Vagina (tissue), 2 donors: ENCODE data around the gene MELTF.

Experiments used
- POLR2A ChIP-seq, 2 donors: fragments of 450-650 bp; IDR thresholded peaks; one replicate each; pipeline ENCODE4 v1.6.1; 2017; ENCODE audit warnings: antibody characterized with exemption in 2 of 2, mild to moderate bottlenecking in 2 of 2, moderate library complexity in 2 of 2
- POLR2AphosphoS5 ChIP-seq, 2 donors: sonication (generic); formaldehyde crosslinking; IDR thresholded peaks; one replicate each; pipeline ENCODE4 v1.9.0; 2017; ENCODE audit warnings: antibody characterized with exemption in 2 of 2, mild to moderate bottlenecking in 2 of 2, low read depth in 1 of 2; ENCODE audit not compliant: insufficient read depth in 1 of 2
- TF ChIP-seq, protein P1 (sequence below), 3 experiments: fragments of 450-650 bp in 2 of 3; fragments of 200-600 bp in 1 of 3; sonication (generic) in 1 of 3; IDR thresholded peaks; one replicate each; pipeline ENCODE4 v1.5.1; 2017 to 2019; ENCODE audit warnings: antibody characterized with exemption in 3 of 3, mild to moderate bottlenecking in 2 of 3, moderate library complexity in 2 of 3

DNA sequence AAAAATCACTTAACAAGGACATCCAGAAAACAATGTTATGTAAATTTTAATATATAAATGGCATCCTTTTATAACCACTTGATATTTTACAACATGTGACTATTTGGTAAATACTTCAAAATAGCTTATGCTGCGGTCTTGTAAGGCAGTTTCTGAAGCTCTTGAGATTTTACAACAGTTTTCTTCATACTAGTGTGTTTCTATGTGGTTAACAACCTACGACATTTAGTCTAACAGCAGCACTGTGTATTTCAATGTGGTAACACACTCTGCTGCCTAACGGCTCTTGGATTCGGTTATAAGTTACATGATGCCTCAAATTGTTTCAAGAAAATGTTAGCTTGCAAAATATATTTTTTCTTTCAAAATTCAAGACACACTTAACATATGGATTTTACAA, 12.9 kb upstream of the MELTF start:
- TF ChIP-seq, protein P1, sequence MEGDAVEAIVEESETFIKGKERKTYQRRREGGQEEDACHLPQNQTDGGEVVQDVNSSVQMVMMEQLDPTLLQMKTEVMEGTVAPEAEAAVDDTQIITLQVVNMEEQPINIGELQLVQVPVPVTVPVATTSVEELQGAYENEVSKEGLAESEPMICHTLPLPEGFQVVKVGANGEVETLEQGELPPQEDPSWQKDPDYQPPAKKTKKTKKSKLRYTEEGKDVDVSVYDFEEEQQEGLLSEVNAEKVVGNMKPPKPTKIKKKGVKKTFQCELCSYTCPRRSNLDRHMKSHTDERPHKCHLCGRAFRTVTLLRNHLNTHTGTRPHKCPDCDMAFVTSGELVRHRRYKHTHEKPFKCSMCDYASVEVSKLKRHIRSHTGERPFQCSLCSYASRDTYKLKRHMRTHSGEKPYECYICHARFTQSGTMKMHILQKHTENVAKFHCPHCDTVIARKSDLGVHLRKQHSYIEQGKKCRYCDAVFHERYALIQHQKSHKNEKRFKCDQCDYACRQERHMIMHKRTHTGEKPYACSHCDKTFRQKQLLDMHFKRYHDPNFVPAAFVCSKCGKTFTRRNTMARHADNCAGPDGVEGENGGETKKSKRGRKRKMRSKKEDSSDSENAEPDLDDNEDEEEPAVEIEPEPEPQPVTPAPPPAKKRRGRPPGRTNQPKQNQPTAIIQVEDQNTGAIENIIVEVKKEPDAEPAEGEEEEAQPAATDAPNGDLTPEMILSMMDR (IDR thresholded peaks at IDR 0.05): no peak
- TF ChIP-seq POLR2A (IDR thresholded peaks at IDR 0.05): no peak
- TF ChIP-seq POLR2AphosphoS5 (IDR thresholded peaks at IDR 0.05; ENCODE audit: insufficient read depth in 1 of 2, low read depth in 1 of 2): no peak
